Measurements from ENCODE around the gene KARS1.
A peak's percentile ranks its signal among the peaks of the same experiment; 100 is the strongest.
"Not testable (repeated sequence)": the region's sequence is repeated elsewhere in the genome, so short reads cannot be mapped to it uniquely, and the experiment has no call there.

Gene KARS1

GRCh38 chr16:75624921-75625334, 22.5 kb downstream of the KARS1 start:
- DNase-seq (ENCODE audit: low read depth), result no peak

- peak; percentile 93 for DNase-seq (ENCODE audit: low read depth)
Observed at GRCh38 chr16:75622761-75623605, 24.5 kb downstream of the KARS1 start, which contains the start of gene ADAT1. Gene ADAT1 (minus strand): TSS chr16:75623281. CDS start chr16:75620799, 2,482 bp downstream.

GRCh38 chr16:75621170-75621477, 26.3 kb downstream of the KARS1 start:
- no peak for DNase-seq (ENCODE audit: low read depth)

GRCh38 chr16:75620326-75621169, 26.9 kb downstream of the KARS1 start:
- no peak for DNase-seq (ENCODE audit: low read depth)

GRCh38 chr16:75618780-75619179, 28.7 kb downstream of the KARS1 start:
- no peak for DNase-seq (ENCODE audit: low read depth)

GRCh38 chr16:75617121-75617520, 30.3 kb downstream of the KARS1 start:
- no peak for DNase-seq (ENCODE audit: low read depth)

GRCh38 chr16:75616521-75617010, 30.9 kb downstream of the KARS1 start:
- no peak for DNase-seq (ENCODE audit: low read depth)

GRCh38 chr16:75615619-75616018, 31.8 kb downstream of the KARS1 start:
- no peak for DNase-seq (ENCODE audit: low read depth)

GRCh38 chr16:75614066-75614897, 33.2 kb downstream of the KARS1 start:
- no peak for DNase-seq (ENCODE audit: low read depth)

GRCh38 chr16:75606507-75606906, 41.0 kb downstream of the KARS1 start:
- no peak for DNase-seq (ENCODE audit: low read depth)

GRCh38 chr16:75603241-75603640, 44.2 kb downstream of the KARS1 start:
- no peak for DNase-seq (ENCODE audit: low read depth)

- DNase-seq (ENCODE audit: low read depth), result no peak
Observed at GRCh38 chr16:75599452-75600277, 47.8 kb downstream of the KARS1 start.

GRCh38 chr16:75593825-75594820, 53.3 kb downstream of the KARS1 start:
- no peak for DNase-seq (ENCODE audit: low read depth)

- no peak for DNase-seq (ENCODE audit: low read depth)
Observed at GRCh38 chr16:75593308-75593707, 54.2 kb downstream of the KARS1 start.

- DNase-seq (ENCODE audit: low read depth), result not testable (repeated sequence)
Observed at GRCh38 chr16:75591927-75592326, 55.5 kb downstream of the KARS1 start.

GRCh38 chr16:75590920-75591843, 56.3 kb downstream of the KARS1 start:
- no peak for DNase-seq (ENCODE audit: low read depth)

- no peak for DNase-seq (ENCODE audit: low read depth)
Observed at GRCh38 chr16:75589306-75589705, 58.2 kb downstream of the KARS1 start.

GRCh38 chr16:75588716-75589115, 58.7 kb downstream of the KARS1 start:
- no peak for DNase-seq (ENCODE audit: low read depth)

- no peak for DNase-seq (ENCODE audit: low read depth)
Observed at GRCh38 chr16:75584108-75584507, 63.4 kb downstream of the KARS1 start.

Measured in activated T-cell treated with anti-CD3 and anti-CD28 coated beads for 1 hour (primary cell).